A549 (cell line): Measurements from ENCODE around the gene SLC43A1. TPM values are rescaled to one million over a fixed set of nuclear protein-coding genes. Genes with fewer than 3 reads are reported as not detected.

ENCODE experiments used
- ATAC-seq, 2 experiments: fragments of 200-7000 bp in 1 of 2; fragments of >200 bp in 1 of 2; cut with Nextera tagmentation in 1 of 2; cut with Tn5 transposase in 1 of 2; 3 replicates each; pipeline versions ENCODE4 v1.8.0 to v1.9.1; 2018 to 2020; ENCODE audit warnings: mild to moderate bottlenecking in 1 of 2, moderate library complexity in 1 of 2
- CTCF ChIA-PET: fragments of 300-600 bp; sonication (Branson Sonifier 250); formaldehyde crosslinking; extraction: SDS; loops from one replicate; lab custom pipeline; 2021; ENCODE audit warnings: antibody characterized with exemption, inconsistent platforms; lab: Yijun Ruan, JAX
- POLR2A ChIA-PET: fragments of 350-600 bp; formaldehyde crosslinking; extraction: SDS; loops from one replicate; lab custom pipeline; 2021; ENCODE audit warnings: antibody characterized with exemption, inconsistent platforms; lab: Yijun Ruan, JAX
- DNase-seq, 2 experiments: peaks; one replicate each; pipeline versions ENCODE4 v3.0.0 to v3.0.0-alpha.2; 2011 to 2016; ENCODE audit warnings: low read depth in 1 of 2, low spot score in 1 of 2
- FAIRE-seq: peaks from 2 replicates; lab custom pipeline; 2011; peaks lifted over from hg19 to GRCh38; lab: Jason Lieb, UNC
- H3K27ac ChIP-seq, 2 experiments: fragments of >200 bp; sonication (Bioruptor Twin); formaldehyde crosslinking; 3 replicates each; pipeline ENCODE4 v1.5.1; 2016 to 2017
- H3K4me1 ChIP-seq: fragments of >200 bp; sonication (Bioruptor Twin); formaldehyde crosslinking; 3 replicates; pipeline ENCODE4 v1.6.1; 2016
- H3K4me2 ChIP-seq: fragments of >200 bp; sonication (Bioruptor Twin); formaldehyde crosslinking; 3 replicates; pipeline ENCODE4 v1.6.1; 2016
- H3K4me3 ChIP-seq: fragments of >200 bp; sonication (Bioruptor Twin); formaldehyde crosslinking; 3 replicates; pipeline ENCODE4 v1.5.1; 2016
- H3K9me3 ChIP-seq: fragments of >200 bp; sonication (Bioruptor Twin); formaldehyde crosslinking; 3 replicates; pipeline ENCODE4 v1.6.1; 2016
- CHD2 ChIP-seq: fragments of 150-350 bp; IDR thresholded peaks from 2 replicates; pipeline ENCODE4 v1.6.1; 2014; ENCODE audit warnings: low read length; ENCODE audit not compliant: partially characterized antibody
- CTCF ChIP-seq: fragments of >200 bp; sonication (Bioruptor Twin); formaldehyde crosslinking; IDR thresholded peaks from 3 replicates; pipeline ENCODE4 v1.5.1; 2016
- EHMT2 ChIP-seq: fragments of 200-600 bp; sonication (generic); IDR thresholded peaks from 2 replicates; pipeline ENCODE4 v1.6.1; 2016; ENCODE audit warnings: antibody characterized with exemption, low read depth, mild to moderate bottlenecking, moderate library complexity
- ELK1 ChIP-seq: fragments of 150-350 bp; IDR thresholded peaks from 2 replicates; pipeline ENCODE4 v1.6.1; 2014; ENCODE audit warnings: low read depth, mild to moderate bottlenecking, low read length
- GATA3 ChIP-seq: IDR thresholded peaks from 2 replicates; pipeline ENCODE4 v1.6.1; 2012; ENCODE audit warnings: borderline replicate concordance
- HES2 ChIP-seq: fragments of >200 bp; sonication (Bioruptor Twin); formaldehyde crosslinking; IDR thresholded peaks from 2 replicates; pipeline ENCODE4 v1.6.1; 2016
- KDM5A ChIP-seq: fragments of 200-600 bp; sonication (generic); IDR thresholded peaks from 2 replicates; pipeline ENCODE4 v1.6.1; 2016; ENCODE audit warnings: antibody characterized with exemption, mild to moderate bottlenecking
- MAFK ChIP-seq: fragments of 450-650 bp; IDR thresholded peaks from 2 replicates; pipeline ENCODE4 v1.6.1; 2014; ENCODE audit not compliant: partially characterized antibody
- MAX ChIP-seq: IDR thresholded peaks from 2 replicates; pipeline ENCODE4 v1.6.1; 2012
- MAZ ChIP-seq: fragments of 150-350 bp; IDR thresholded peaks from 2 replicates; pipeline ENCODE4 v1.6.1; 2014; ENCODE audit warnings: antibody characterized with exemption, low read depth, low read length, borderline replicate concordance
- NPAS2 ChIP-seq: fragments of 250-450 bp; sonication (Bioruptor Pico); IDR thresholded peaks from 2 replicates; pipeline ENCODE4 v1.8.0; 2022; ENCODE audit warnings: mild to moderate bottlenecking, moderate library complexity, borderline replicate concordance
- NR3C1 ChIP-seq: fragments of >200 bp; sonication (Bioruptor Twin); formaldehyde crosslinking; IDR thresholded peaks from 3 replicates; pipeline ENCODE4 v1.6.1; 2017
- PHF8 ChIP-seq: fragments of 200-600 bp; sonication (generic); IDR thresholded peaks from 2 replicates; pipeline ENCODE4 v1.6.1; 2016; ENCODE audit warnings: low read depth, mild to moderate bottlenecking, antibody characterized with exemption, moderate library complexity, borderline replicate concordance
- POLR2A ChIP-seq: IDR thresholded peaks from 2 replicates; pipeline ENCODE4 v1.6.1; 2012; ENCODE audit warnings: mild to moderate bottlenecking, low read length
- POLR2AphosphoS2 ChIP-seq: conservative IDR thresholded peaks from 2 replicates; pipeline ENCODE4 v1.6.1; 2012; ENCODE audit warnings: low read length, improper control_type of control experiment, inconsistent platforms
- RAD21 ChIP-seq, 2 experiments: fragments of >200 bp in 1 of 2; sonication (Bioruptor Twin) in 1 of 2; formaldehyde crosslinking in 1 of 2; IDR thresholded peaks in 1 of 2; conservative IDR thresholded peaks in 1 of 2; 2 replicates in 1 of 2; 3 replicates in 1 of 2; pipeline ENCODE4 v1.6.1; 2012 to 2018; ENCODE audit warnings: inconsistent platforms in 1 of 2
- RARB ChIP-seq: fragments of 250-450 bp; sonication (Bioruptor Pico); IDR thresholded peaks from 2 replicates; pipeline ENCODE4 v1.8.0; 2021; ENCODE audit warnings: mild to moderate bottlenecking, moderate library complexity
- REST ChIP-seq: fragments of 200-600 bp; sonication (generic); IDR thresholded peaks from 2 replicates; pipeline ENCODE4 v1.6.1; 2016; ENCODE audit warnings: antibody characterized with exemption, mild to moderate bottlenecking, moderate library complexity
- RNF2 ChIP-seq: fragments of 200-600 bp; sonication (generic); IDR thresholded peaks from 2 replicates; pipeline ENCODE4 v1.6.1; 2016; ENCODE audit warnings: low read depth, mild to moderate bottlenecking, antibody characterized with exemption, moderate library complexity, borderline replicate concordance
- TP53 ChIP-seq: fragments of 250-450 bp; sonication (Bioruptor Pico); IDR thresholded peaks from 2 replicates; pipeline ENCODE4 v1.5.0; 2021; ENCODE audit warnings: mild to moderate bottlenecking, moderate library complexity
- USF2 ChIP-seq: fragments of 450-650 bp; IDR thresholded peaks from 2 replicates; pipeline ENCODE4 v1.6.1; 2014; ENCODE audit warnings: antibody characterized with exemption
- ZC3H11A ChIP-seq: fragments of 450-650 bp; IDR thresholded peaks from 2 replicates; pipeline ENCODE4 v1.6.1; 2014; ENCODE audit warnings: antibody characterized with exemption, mild to moderate bottlenecking
- ZNF302 ChIP-seq: fragments of 250-450 bp; sonication (Bioruptor Pico); IDR thresholded peaks from 2 replicates; pipeline ENCODE4 v1.9.0; 2021; ENCODE audit warnings: inconsistent platforms, mild to moderate bottlenecking, moderate library complexity
- ZSCAN20 ChIP-seq: fragments of 250-450 bp; sonication (Bioruptor Pico); IDR thresholded peaks from 2 replicates; pipeline ENCODE4 v1.8.0; 2022; ENCODE audit warnings: mild to moderate bottlenecking, moderate library complexity
- WGBS: methylation state at CpG from one replicate; pipeline ENCODE4 v1.1.6; 2017; ENCODE audit errors: missing lambda C conversion rate; 5-methylcytosine and 5-hydroxymethylcytosine counted together
- polyA plus RNA-seq, 4 experiments: library from polyadenylated mRNA; depleted of rRNA in 3 of 4; stranded (reverse); fragments of >200 nt; fragmentation: RNase III in 1 of 4; extraction: RNeasy Plus Mini Kit Qiagen cat#74134 plus additional on column Dnase treatment in 1 of 4; gene quantifications; 2 replicates in 3 of 4; 3 replicates in 1 of 4; pipeline ENCODE4 v1.2.3, GENCODE V29; 2011 to 2017
- TF ChIP-seq, protein P1 (sequence below): IDR thresholded peaks from 2 replicates; pipeline ENCODE4 v1.6.1; 2012
- TF ChIP-seq, protein P2 (sequence below): fragments of >200 bp; sonication (Bioruptor Twin); formaldehyde crosslinking; IDR thresholded peaks from 3 replicates; pipeline ENCODE4 v1.6.1; 2016

Gene SLC43A1
- polyA plus RNA-seq, 2 of the 4 experiments (the other 2 are of a cell fraction) = 1.0 to 4.6 TPM

GRCh38 chr11:57500926-57501325, 14.6 kb downstream of the SLC43A1 start:
- H3K4me3 ChIP-seq = no peak overlapping the region
- H3K4me1 ChIP-seq = peaks cover 11% of the 10 kb centered on the region; the same call in 2 of the 3 replicates
- POLR2A ChIA-PET = no interaction called here
- TF ChIP-seq EHMT2 (no peak), HES2 (no peak), NPAS2 (CRISPR knock-in tag) (no peak), RNF2 (no peak), MAFK (no peak), RAD21 (conservative IDR thresholded peaks at IDR 0.05 in 1 of 2, IDR thresholded peaks at IDR 0.05 in 1 of 2) (no peak), GATA3 (no peak), ZSCAN20 (CRISPR knock-in tag) (no peak), ZC3H11A (no peak), REST (no peak), RARB (CRISPR knock-in tag) (no peak), PHF8 (no peak), NR3C1 (no peak), CHD2 (no peak), POLR2AphosphoS2 (no peak)
- TF ChIP-seq, protein P1, sequence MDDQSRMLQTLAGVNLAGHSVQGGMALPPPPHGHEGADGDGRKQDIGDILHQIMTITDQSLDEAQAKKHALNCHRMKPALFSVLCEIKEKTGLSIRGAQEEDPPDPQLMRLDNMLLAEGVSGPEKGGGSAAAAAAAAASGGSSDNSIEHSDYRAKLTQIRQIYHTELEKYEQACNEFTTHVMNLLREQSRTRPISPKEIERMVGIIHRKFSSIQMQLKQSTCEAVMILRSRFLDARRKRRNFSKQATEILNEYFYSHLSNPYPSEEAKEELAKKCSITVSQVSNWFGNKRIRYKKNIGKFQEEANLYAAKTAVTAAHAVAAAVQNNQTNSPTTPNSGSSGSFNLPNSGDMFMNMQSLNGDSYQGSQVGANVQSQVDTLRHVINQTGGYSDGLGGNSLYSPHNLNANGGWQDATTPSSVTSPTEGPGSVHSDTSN = no peak
- TF ChIP-seq, protein P2, sequence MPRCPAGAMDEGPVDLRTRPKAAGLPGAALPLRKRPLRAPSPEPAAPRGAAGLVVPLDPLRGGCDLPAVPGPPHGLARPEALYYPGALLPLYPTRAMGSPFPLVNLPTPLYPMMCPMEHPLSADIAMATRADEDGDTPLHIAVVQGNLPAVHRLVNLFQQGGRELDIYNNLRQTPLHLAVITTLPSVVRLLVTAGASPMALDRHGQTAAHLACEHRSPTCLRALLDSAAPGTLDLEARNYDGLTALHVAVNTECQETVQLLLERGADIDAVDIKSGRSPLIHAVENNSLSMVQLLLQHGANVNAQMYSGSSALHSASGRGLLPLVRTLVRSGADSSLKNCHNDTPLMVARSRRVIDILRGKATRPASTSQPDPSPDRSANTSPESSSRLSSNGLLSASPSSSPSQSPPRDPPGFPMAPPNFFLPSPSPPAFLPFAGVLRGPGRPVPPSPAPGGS = no peak
- 91% methylated on average over 15 of the region's 15 CpGs for WGBS
- no peaks in the 10 kb centered on the region for H3K9me3 ChIP-seq
- DNase-seq = no peak
- CTCF ChIA-PET = interaction anchor here (1.2 to 22.5 kb wide), 4 partner anchors 20 to 149 kb away, joined by 3 to 299 read pairs (median 93); partner anchors contain the start of genes TIMM10 and UBE2L6
- H3K4me2 ChIP-seq = no peak overlapping the region
- H3K27ac ChIP-seq = no peak overlapping the region
- FAIRE-seq = no peak
- ATAC-seq = no peak

DNA sequence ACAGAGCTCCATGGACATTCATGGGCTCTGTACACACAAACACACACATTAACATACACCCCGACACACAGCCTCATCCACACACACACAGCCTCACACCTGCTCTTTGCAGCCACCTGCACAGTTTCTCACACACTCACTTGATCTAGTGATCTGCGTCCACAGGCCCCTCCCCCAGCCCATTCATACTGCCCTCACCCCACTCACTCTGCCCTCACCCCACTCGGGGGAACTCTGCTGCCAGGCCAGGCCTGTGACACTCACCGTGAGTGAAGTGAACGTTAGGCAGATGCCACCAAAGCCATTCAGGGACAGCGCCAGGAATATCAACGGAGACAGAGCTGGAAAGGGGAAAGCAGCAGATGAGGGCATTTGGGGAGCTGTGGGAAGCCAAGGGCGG, 15.0 kb downstream of the SLC43A1 start:
- CTCF ChIA-PET = interaction anchor here (1.1 to 22.5 kb wide), 6 partner anchors 10 to 162 kb away, joined by 3 to 299 read pairs (median 4); partner anchors contain the start of genes P2RX3, TIMM10 and UBE2L6

More for the DNA sequence above, 15.0 kb downstream of the SLC43A1 start:
- no peak overlapping the region for H3K27ac ChIP-seq
- POLR2A ChIA-PET = no interaction called here
- DNase-seq (no peak), ATAC-seq (no peak)
- H3K4me1 ChIP-seq = peaks cover 11% of the 10 kb centered on the region; the same call in 2 of the 3 replicates
- H3K4me3 ChIP-seq = no peak overlapping the region
- no peaks in the 10 kb centered on the region for H3K9me3 ChIP-seq
- no peak overlapping the region for H3K4me2 ChIP-seq
- no peak for TF ChIP-seq MAZ
- TF ChIP-seq NPAS2 (CRISPR knock-in tag) = no peak
- TF ChIP-seq USF2 = no peak
- TF ChIP-seq TP53 = no peak
- no peak for TF ChIP-seq CTCF
- TF ChIP-seq POLR2A = no peak
- TF ChIP-seq MAX = no peak
- no peak for TF ChIP-seq ELK1
- no peak for TF ChIP-seq ZNF302 (CRISPR knock-in tag)
- TF ChIP-seq KDM5A = no peak
- TF ChIP-seq PHF8 = no peak
- TF ChIP-seq, all 56 proteins: peak for 0
- WGBS = 90% methylated on average over 8 of the region's 8 CpGs
- no peak for FAIRE-seq
